Transverse colon (tissue), 4 donors: ENCODE results near the gene ZNF43. TPM values are rescaled to one million over a fixed set of nuclear protein-coding genes. Genes with fewer than 3 reads are reported as not detected.
A peak's percentile ranks its signal among the peaks of the same experiment; 100 is the strongest.

Source experiments
- DNase-seq: peaks from one replicate; pipeline ENCODE4 v3.0.0-alpha.2; 2019
- H3K27ac ChIP-seq, 4 donors: fragments of 200-600 bp; sonication (generic); 2 replicates each; pipeline ENCODE4 v1.5.1; 2016 to 2018; ENCODE audit warnings: inconsistent platforms in 4 of 4
- H3K27me3 ChIP-seq: fragments of 200-600 bp; sonication (generic); 2 replicates; pipeline ENCODE4 v1.5.1; 2017; ENCODE audit warnings: inconsistent platforms
- H3K36me3 ChIP-seq, 4 donors: fragments of 200-600 bp; sonication (generic); 2 replicates each; pipeline ENCODE4 v1.5.1; 2017 to 2019; ENCODE audit warnings: inconsistent platforms in 4 of 4
- H3K4me1 ChIP-seq, 4 donors: fragments of 200-600 bp; sonication (generic); 2 replicates each; pipeline ENCODE4 v1.5.1; 2017 to 2020; ENCODE audit warnings: inconsistent platforms in 4 of 4
- H3K4me3 ChIP-seq, 4 donors: fragments of 200-600 bp; sonication (generic); 1 replicate in 1 of 4; 2 replicates in 3 of 4; pipeline versions ENCODE4 v1.5.1 to v1.6.1; 2017 to 2019; ENCODE audit warnings: inconsistent platforms in 4 of 4
- H3K9me3 ChIP-seq, 2 donors: fragments of 200-600 bp; sonication (generic); 2 replicates each; pipeline ENCODE4 v1.5.1; 2017 to 2019; ENCODE audit warnings: inconsistent platforms in 2 of 2
- CTCF ChIP-seq, 5 experiments: fragments of 200-600 bp in 3 of 5; fragments of 450-650 bp in 2 of 5; sonication (generic) in 3 of 5; IDR thresholded peaks; 1 replicate in 2 of 5; 2 replicates in 3 of 5; pipeline ENCODE4 v1.5.1; 2016 to 2017; ENCODE audit warnings: antibody characterized with exemption in 5 of 5, inconsistent platforms in 3 of 5, mild to moderate bottlenecking in 2 of 5, moderate library complexity in 1 of 5
- EP300 ChIP-seq: sonication (generic); formaldehyde crosslinking; IDR thresholded peaks from one replicate; pipeline ENCODE4 v1.6.1; 2017; ENCODE audit warnings: antibody characterized with exemption, low read depth
- POLR2A ChIP-seq: fragments of 450-650 bp; IDR thresholded peaks from one replicate; pipeline ENCODE4 v1.6.1; 2016; ENCODE audit warnings: antibody characterized with exemption, mild to moderate bottlenecking, moderate library complexity
- POLR2AphosphoS5 ChIP-seq, 3 donors: sonication (generic); formaldehyde crosslinking; IDR thresholded peaks; one replicate each; pipeline ENCODE4 v1.6.1; 2016; ENCODE audit warnings: antibody characterized with exemption in 3 of 3
- WGBS, 2 donors: methylation state at CpG; one replicate each; pipeline ENCODE4 v1.1.5; 2018; ENCODE audit warnings: low coverage in 1 of 2; 5-methylcytosine and 5-hydroxymethylcytosine counted together
- in situ Hi-C, 4 donors: fragments of 200-750 bp; cut with MboI; loops; one replicate each; pipeline versions ENCODE4 v1.15.0 to v1.15.1; 2017; ENCODE audit warnings: low sequenced_read_pairs in 3 of 4, low pct_ligation_motif_present in 1 of 4, low pct_unique_long_range_greater_than_20kb in 1 of 4
- intact Hi-C: fragments of 100-400 bp; cut with DNase I; formaldehyde crosslinking; loops from one replicate; pipeline ENCODE4 v1.15.1; 2023; ENCODE audit warnings: low total_unique reads
- total RNA-seq, 4 donors: library from RNA; depleted of rRNA; stranded (reverse); fragments of >200 nt; gene quantifications; one replicate each; pipeline ENCODE4 v1.1.0, GENCODE V29; 2016

The ZNF43 gene
- total RNA-seq, 4 donors from 2014 or later, result 10.5 to 16.7 (median 13.8) TPM

GRCh38 chr19:21850656-21851255 lies 14.8 kb upstream of the ZNF43 start:
- 84 to 87% methylated on average over 6 to 9 of the region's 9 CpGs for WGBS, 2 donors
- in situ Hi-C loops, result no loop called here
- Histone ChIP-seq H3K4me1 (peaks cover 0 to 15% (median 4%) of the 10 kb centered on the region in 4 donors), H3K36me3 (no peaks in the 10 kb centered on the region), H3K4me3 (peak overlapping the region in 3 of 4 donors; percentile 56 to 73 (median 72)), H3K27me3 (no peaks in the 10 kb centered on the region), H3K27ac (no peak overlapping the region), H3K9me3 (no peaks in the 10 kb centered on the region)
- no peak for DNase-seq
- TF ChIP-seq POLR2AphosphoS5 (IDR thresholded peaks at IDR 0.05) (no peak), POLR2A (no peak), EP300 (no peak), CTCF (IDR thresholded peaks at IDR 0.05) (no peak)
- intact Hi-C loops, result no loop called here

- no peak for DNase-seq
- intact Hi-C loops, result no loop called here
- no peaks in the 10 kb centered on the region for H3K36me3 ChIP-seq
Observed at GRCh38 chr19:21848706-21849105, 12.7 kb upstream of the ZNF43 start.

GRCh38 chr19:21843081-21843480 lies 7.1 kb upstream of the ZNF43 start:
- in situ Hi-C loops, result no loop called here
- Histone ChIP-seq H3K27ac (no peak overlapping the region), H3K4me1 (no peaks in the 10 kb centered on the region), H3K9me3 (no peaks in the 10 kb centered on the region), H3K4me3 (no peak overlapping the region), H3K36me3 (peaks cover 0 to 17% (median 0%) of the 10 kb centered on the region in 4 donors), H3K27me3 (no peaks in the 10 kb centered on the region)
- no peak for TF ChIP-seq POLR2AphosphoS5 (IDR thresholded peaks at IDR 0.05)
- TF ChIP-seq CTCF (IDR thresholded peaks at IDR 0.05), result no peak
- TF ChIP-seq POLR2A, result no peak
- intact Hi-C loops, result no loop called here
- no peak for DNase-seq
- WGBS, 2 donors, result 90% methylated on average over 5 of the region's 5 CpGs; no CpG with 5 or more reads in 1 of the 2 donors

More at GRCh38 chr19:21848706-21849105, 12.7 kb upstream of the ZNF43 start:
- Histone ChIP-seq H3K4me1 (peaks cover 0 to 15% (median 4%) of the 10 kb centered on the region in 4 donors), H3K4me3 (no peak overlapping the region), H3K27ac (no peak overlapping the region), H3K9me3 (no peaks in the 10 kb centered on the region), H3K27me3 (no peaks in the 10 kb centered on the region)
- TF ChIP-seq POLR2A, result no peak
- WGBS, 2 donors, result 80 to 81% methylated on average over 1 to 6 of the region's 6 CpGs
- in situ Hi-C loops, result no loop called here

- Histone ChIP-seq H3K36me3 (peaks cover 0 to 17% (median 0%) of the 10 kb centered on the region in 4 donors), H3K27me3 (no peaks in the 10 kb centered on the region), H3K4me3 (no peak overlapping the region), H3K9me3 (no peaks in the 10 kb centered on the region), H3K4me1 (peaks cover 0 to 2% (median under 1%) of the 10 kb centered on the region in 4 donors), H3K27ac (no peak overlapping the region)
- in situ Hi-C loops (no loop called here), intact Hi-C loops (no loop called here)
- TF ChIP-seq POLR2A (no peak), CTCF (IDR thresholded peaks at IDR 0.05) (no peak), EP300 (no peak), POLR2AphosphoS5 (IDR thresholded peaks at IDR 0.05) (no peak)
- no peak for DNase-seq
- 55% methylated on average over 1 of the region's 1 CpG; no CpG with 5 or more reads in 1 of the 2 donors for WGBS, 2 donors
Observed at GRCh38 chr19:21841488-21842097, 5.6 kb upstream of the ZNF43 start.
